ENCODE results near the gene CP. TPM values are rescaled to one million over a fixed set of nuclear protein-coding genes. Genes with fewer than 3 reads are reported as not detected.

CP gene
- total and polyA plus RNA-seq, 9 of the 15 experiments (the other 6 are each of a cell fraction or from before 2014, with no cell fraction given) = 0.30 to 0.75 TPM; not detected in 7

GRCh38 chr3:149129326-149130205, 92.1 kb downstream of the CP start, which contains the start of gene HPS3 (continued):
- TF ChIP-seq RBM39 (optimal IDR thresholded peaks at IDR 0.05; ENCODE audit: low read depth, low read length) = no peak
- no peak for TF ChIP-seq ZNF778 (CRISPR knock-in tag; IDR thresholded peaks at IDR 0.05)
- no peak for TF ChIP-seq ZNF586 (CRISPR knock-in tag; conservative IDR thresholded peaks at IDR 0.05)
- no peak for TF ChIP-seq STAT5A (IDR thresholded peaks at IDR 0.05; ENCODE audit: borderline replicate concordance, low read length)
- no peak for TF ChIP-seq WHSC1 (IDR thresholded peaks at IDR 0.05; ENCODE audit: low read length)
- no peak for TF ChIP-seq ZNF407 (IDR thresholded peaks at IDR 0.05; ENCODE audit: low read depth)
- no peak for TF ChIP-seq ZNF77 (CRISPR knock-in tag; IDR thresholded peaks at IDR 0.05)
- TF ChIP-seq CBX1 (IDR thresholded peaks at IDR 0.05; ENCODE audit: low read depth) = peak; percentile 72; the same call in 1 of the 2 replicates
- no peak for TF ChIP-seq THAP7 (CRISPR knock-in tag; IDR thresholded peaks at IDR 0.05)
- no peak for TF ChIP-seq ZZZ3 (IDR thresholded peaks at IDR 0.05)
- peak; percentile 18; the same call in 1 of the 2 replicates for TF ChIP-seq CBFB (CRISPR knock-in tag; IDR thresholded peaks at IDR 0.05)
- no peak for TF ChIP-seq DACH1 (IDR thresholded peaks at IDR 0.05; ENCODE audit: partially characterized antibody)
- TF ChIP-seq MBD1 (CRISPR knock-in tag; IDR thresholded peaks at IDR 0.05) = no peak
- TF ChIP-seq ZNF277 (CRISPR knock-in tag; IDR thresholded peaks at IDR 0.05; ENCODE audit: borderline replicate concordance) = no peak
- TF ChIP-seq FOSL1 (tag; conservative IDR thresholded peaks at IDR 0.05) = peak; percentile 45; the same call in 1 of the 2 replicates
- TF ChIP-seq NRF1 (conservative IDR thresholded peaks at IDR 0.05 in 1 of 2, IDR thresholded peaks at IDR 0.05 in 1 of 2) = peak; percentile 63 to 73
